Immature natural killer cell (primary cell): Measurements from ENCODE around the gene RPS27A. TPM values are rescaled to one million over a fixed set of nuclear protein-coding genes. Genes with fewer than 3 reads are reported as not detected.
"Not testable (repeated sequence)": the region's sequence is repeated elsewhere in the genome, so short reads cannot be mapped to it uniquely, and the experiment has no call there.

ENCODE experiments used
- DNase-seq, 3 donors: peaks; one replicate each; pipeline ENCODE4 v3.0.0; 2022; ENCODE audit warnings: mixed read lengths in 1 of 3
- H3K27ac Mint-ChIP-seq, 6 donors: one replicate each; pipeline ENCODE4 v1.8.0; 2020; ENCODE audit warnings: mixed read lengths in 6 of 6, mild to moderate bottlenecking in 5 of 6, inconsistent platforms in 4 of 6, moderate library complexity in 3 of 6
- H3K27me3 Mint-ChIP-seq, 3 donors: one replicate each; pipeline ENCODE4 v1.8.0; 2020 to 2021; ENCODE audit warnings: low read depth in 3 of 3, mild to moderate bottlenecking in 3 of 3, mixed read lengths in 3 of 3, moderate library complexity in 3 of 3, inconsistent platforms in 1 of 3
- H3K36me3 Mint-ChIP-seq, 3 donors: one replicate each; pipeline ENCODE4 v1.8.0; 2020; ENCODE audit warnings: mixed read lengths in 3 of 3, inconsistent platforms in 2 of 3, mild to moderate bottlenecking in 2 of 3
- H3K4me1 Mint-ChIP-seq, 2 donors: one replicate each; pipeline ENCODE4 v1.8.0; 2020; ENCODE audit warnings: inconsistent platforms in 2 of 2, mild to moderate bottlenecking in 2 of 2, mixed read lengths in 2 of 2, moderate library complexity in 1 of 2
- H3K4me3 Mint-ChIP-seq, 5 donors: one replicate each; pipeline ENCODE4 v1.8.0; 2020; ENCODE audit warnings: mild to moderate bottlenecking in 5 of 5, mixed read lengths in 5 of 5, inconsistent platforms in 3 of 5, moderate library complexity in 3 of 5
- H3K9me3 Mint-ChIP-seq, 6 donors: one replicate each; pipeline ENCODE4 v1.8.0; 2020; ENCODE audit warnings: mild to moderate bottlenecking in 6 of 6, mixed read lengths in 6 of 6, inconsistent platforms in 4 of 6, moderate library complexity in 3 of 6
- polyA plus RNA-seq, 3 donors: library from polyadenylated mRNA; unstranded; fragments of 300-500 nt; fragmentation: Illumina TruSeq; gene quantifications; one replicate each; pipeline ENCODE4 v1.2.3, GENCODE V29; 2021

Gene RPS27A
- polyA plus RNA-seq, result 1,000 to 10,000 TPM; 1,176 to 2,389 (median 1,755) TPM

- peak within 1 kb of the TSS; percentile 98 to 100 (median 100) for H3K4me3 Mint-ChIP-seq
- H3K27me3 Mint-ChIP-seq, result peaks cover 13 to 20% (median 16%) of the 10 kb centered on the region in 3 donors
- DNase-seq, result peak; percentile 94
- peak within 1 kb of the TSS; percentile 93 to 100 (median 99) for H3K27ac Mint-ChIP-seq
- no peaks in the 10 kb centered on the region for H3K9me3 Mint-ChIP-seq
- H3K36me3 Mint-ChIP-seq, result peaks cover 0 to 12% (median 4%) of the 10 kb centered on the region in 3 donors
- peaks cover 49 to 77% of the 10 kb centered on the region in 2 donors for H3K4me1 Mint-ChIP-seq
Measured at GRCh38 chr2:55232084-55232862, at the start of gene RPS27A, which contains the start of gene CLHC1. RPS27A (plus strand) TSS chr2:55232688; CDS start chr2:55232825, 137 bp downstream. CLHC1 (minus strand) TSS chr2:55232293; CDS start chr2:55222411, 9,882 bp downstream.

- H3K9me3 Mint-ChIP-seq, result peaks cover 0 to 11% (median 0%) of the 10 kb centered on the region in 6 donors
- H3K27me3 Mint-ChIP-seq, H3K4me1 Mint-ChIP-seq, DNase-seq, H3K27ac Mint-ChIP-seq, H3K4me3 Mint-ChIP-seq: not testable (repeated sequence)
- H3K36me3 Mint-ChIP-seq, result peaks cover 3 to 18% (median 15%) of the 10 kb centered on the region in 3 donors
Measured at GRCh38 chr2:55186837-55187236, 45.7 kb upstream of the RPS27A start.

DNA sequence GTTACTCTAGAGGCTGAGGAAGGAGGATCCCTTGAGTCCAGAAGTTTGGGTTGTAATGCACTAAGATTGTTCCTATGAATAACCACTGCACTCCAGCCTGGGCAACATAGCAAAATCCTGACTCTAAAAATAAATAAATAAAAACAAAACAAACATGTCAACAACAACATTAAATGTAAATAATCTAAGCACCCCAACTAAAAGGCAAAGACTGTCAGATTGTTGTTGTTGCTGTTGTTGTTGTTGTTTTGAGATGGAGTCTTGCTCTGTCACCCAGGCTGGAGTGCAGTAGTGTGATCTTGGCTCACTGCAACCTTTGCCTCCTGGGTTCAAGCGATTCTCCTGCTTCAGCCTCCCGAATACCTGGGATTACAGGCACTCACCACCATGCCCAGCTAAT, 40.6 kb upstream of the RPS27A start:
- not testable (repeated sequence) for DNase-seq, H3K4me1 Mint-ChIP-seq, H3K27me3 Mint-ChIP-seq, H3K27ac Mint-ChIP-seq, H3K4me3 Mint-ChIP-seq
- Mint-ChIP-seq H3K36me3 (peaks cover 3 to 27% (median 19%) of the 10 kb centered on the region in 3 donors), H3K9me3 (peaks cover 0 to 11% (median 0%) of the 10 kb centered on the region in 6 donors)

DNA sequence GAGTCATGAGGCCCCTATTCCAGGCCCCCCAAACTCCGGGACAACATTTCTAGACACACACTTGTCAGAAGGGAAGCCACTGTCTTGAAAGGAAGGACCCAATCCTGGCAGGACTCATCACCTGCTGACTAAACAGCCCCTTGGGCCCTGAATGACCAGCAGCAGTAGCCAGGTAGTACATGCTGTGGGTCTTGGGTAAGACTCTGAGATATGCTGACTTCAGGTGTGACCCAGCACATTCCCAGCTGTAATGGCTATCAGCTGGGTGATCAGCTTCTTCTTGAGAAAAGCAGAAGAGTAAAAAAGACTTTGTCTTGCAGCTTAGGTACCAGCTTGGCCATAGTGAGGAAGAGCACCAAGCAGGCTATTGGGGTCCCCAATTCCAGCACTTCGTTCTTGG, 36.0 kb upstream of the RPS27A start:
- H3K27me3 Mint-ChIP-seq, result peaks cover 0 to 3% (median 2%) of the 10 kb centered on the region in 3 donors
- DNase-seq, result no peak
- H3K9me3 Mint-ChIP-seq, result peaks cover 0 to 21% (median 9%) of the 10 kb centered on the region in 6 donors
- H3K36me3 Mint-ChIP-seq, result peaks cover 24 to 43% (median 35%) of the 10 kb centered on the region in 3 donors
- H3K4me3 Mint-ChIP-seq, result no peak overlapping the region
- no peaks in the 10 kb centered on the region for H3K4me1 Mint-ChIP-seq
- H3K27ac Mint-ChIP-seq, result no peak overlapping the region

- no peak for DNase-seq
- Mint-ChIP-seq H3K4me1 (no peaks in the 10 kb centered on the region), H3K4me3 (no peak overlapping the region), H3K36me3 (peaks cover 23 to 50% (median 44%) of the 10 kb centered on the region in 3 donors), H3K27ac (no peak overlapping the region), H3K9me3 (peaks cover 0 to 21% (median 9%) of the 10 kb centered on the region in 6 donors), H3K27me3 (peaks cover 0 to 3% (median 2%) of the 10 kb centered on the region in 3 donors)
Measured at GRCh38 chr2:55200416-55200815, 32.1 kb upstream of the RPS27A start.

- H3K27ac Mint-ChIP-seq, result no peak overlapping the region
- DNase-seq, result no peak
- H3K9me3 Mint-ChIP-seq, result peaks cover 0 to 17% (median 8%) of the 10 kb centered on the region in 6 donors
- H3K4me3 Mint-ChIP-seq, result no peak overlapping the region
- H3K36me3 Mint-ChIP-seq, result peaks cover 12 to 36% (median 28%) of the 10 kb centered on the region in 3 donors
- peaks cover 0 to 3% (median under 1%) of the 10 kb centered on the region in 3 donors for H3K27me3 Mint-ChIP-seq
- H3K4me1 Mint-ChIP-seq, result no peaks in the 10 kb centered on the region
Measured at GRCh38 chr2:55204536-55204935, 28.0 kb upstream of the RPS27A start.

- Mint-ChIP-seq H3K4me1 (no peaks in the 10 kb centered on the region), H3K27ac (no peak overlapping the region), H3K36me3 (peaks cover 9 to 34% (median 26%) of the 10 kb centered on the region in 3 donors), H3K9me3 (peaks cover 0 to 13% (median 6%) of the 10 kb centered on the region in 6 donors), H3K27me3 (peaks cover 0 to 3% (median 2%) of the 10 kb centered on the region in 3 donors), H3K4me3 (no peak overlapping the region)
- no peak for DNase-seq
Measured at GRCh38 chr2:55204950-55205349, 27.5 kb upstream of the RPS27A start.

DNA sequence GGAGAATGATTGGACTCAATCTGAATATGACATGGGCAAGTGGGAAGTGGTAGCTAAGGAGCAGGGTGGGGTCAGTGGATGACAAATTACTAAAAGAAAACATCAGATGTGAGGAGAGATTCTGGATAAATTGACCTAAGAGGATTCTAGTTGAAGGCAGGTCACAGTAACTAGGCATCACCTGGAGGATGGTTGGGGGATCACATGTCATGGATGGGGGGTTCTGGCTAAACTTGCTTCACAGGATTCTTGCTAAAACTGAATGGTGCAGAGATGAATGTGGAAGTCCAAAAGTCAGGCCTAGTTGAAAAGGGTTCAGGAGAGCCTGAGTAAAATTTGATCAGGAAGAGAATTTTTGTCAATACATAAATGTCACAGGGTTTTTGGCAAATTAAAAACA, 18.7 kb upstream of the RPS27A start:
- H3K27ac Mint-ChIP-seq, result no peak overlapping the region
- H3K27me3 Mint-ChIP-seq, result peaks cover 4 to 5% (median 4%) of the 10 kb centered on the region in 3 donors
- no peaks in the 10 kb centered on the region for H3K9me3 Mint-ChIP-seq
- H3K36me3 Mint-ChIP-seq, result peaks cover 0 to 4% (median 0%) of the 10 kb centered on the region in 3 donors
- no peak for DNase-seq
- H3K4me1 Mint-ChIP-seq, result no peaks in the 10 kb centered on the region
- no peak overlapping the region for H3K4me3 Mint-ChIP-seq

GRCh38 chr2:55223958-55224760, 8.3 kb upstream of the RPS27A start:
- Mint-ChIP-seq H3K36me3 (no peaks in the 10 kb centered on the region), H3K27ac (peak overlapping the region; percentile 65 to 84 (median 76)), H3K4me3 (peak overlapping the region; percentile 81 to 88 (median 86)), H3K4me1 (peaks cover 23 to 27% of the 10 kb centered on the region in 2 donors), H3K27me3 (peaks cover 0 to 3% (median 0%) of the 10 kb centered on the region in 3 donors), H3K9me3 (no peaks in the 10 kb centered on the region)
- DNase-seq, result no peak

GRCh38 chr2:55224761-55225261, 7.7 kb upstream of the RPS27A start:
- no peaks in the 10 kb centered on the region for H3K9me3 Mint-ChIP-seq
- DNase-seq, result no peak
- peaks cover 0 to 3% (median 0%) of the 10 kb centered on the region in 3 donors for H3K27me3 Mint-ChIP-seq
- H3K4me1 Mint-ChIP-seq, result peaks cover 24 to 31% of the 10 kb centered on the region in 2 donors
- peak overlapping the region in 2 of 5 donors; percentile 81 to 85 for H3K4me3 Mint-ChIP-seq
- H3K36me3 Mint-ChIP-seq, result no peaks in the 10 kb centered on the region
- peak overlapping the region in 5 of 6 donors; percentile 32 to 82 (median 40) for H3K27ac Mint-ChIP-seq

DNA sequence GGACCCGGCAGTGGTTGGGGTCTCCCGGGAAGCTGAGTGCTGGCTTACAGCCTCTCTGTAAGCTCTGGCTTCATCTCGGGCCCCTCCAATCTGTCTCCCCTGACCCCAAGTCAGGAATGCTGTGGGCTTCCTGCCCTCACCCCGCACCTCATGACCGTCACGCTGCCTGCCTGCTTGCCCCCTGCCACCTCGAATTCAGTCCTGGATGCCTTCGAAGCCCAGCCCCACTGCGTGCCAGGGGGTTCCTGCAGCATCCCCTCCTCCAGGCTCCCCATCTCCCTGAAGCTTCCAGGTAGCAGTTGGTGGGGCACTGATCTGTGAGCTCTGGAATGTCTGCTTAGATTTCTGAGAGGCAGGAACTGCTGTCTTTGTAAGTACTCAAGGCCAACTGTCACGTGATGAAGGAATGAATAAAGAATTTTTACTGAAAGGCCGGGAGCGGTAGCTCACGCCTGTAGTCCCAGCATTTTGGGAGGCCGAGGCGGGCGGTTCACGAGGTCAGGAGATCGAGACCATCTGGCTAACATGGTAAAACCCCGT, 6.9 kb upstream of the RPS27A start:
- Mint-ChIP-seq H3K27ac (peak overlapping the region in 4 of 6 donors; percentile 7 to 27 (median 16)), H3K9me3 (no peaks in the 10 kb centered on the region), H3K27me3 (peaks cover 0 to 3% (median 0%) of the 10 kb centered on the region in 3 donors), H3K4me3 (peak overlapping the region in 2 of 5 donors; percentile 1 to 36), H3K4me1 (peaks cover 30 to 38% of the 10 kb centered on the region in 2 donors), H3K36me3 (no peaks in the 10 kb centered on the region)
- DNase-seq, result no peak

GRCh38 chr2:55227437-55228225, 4.9 kb upstream of the RPS27A start:
- H3K36me3 Mint-ChIP-seq, DNase-seq, H3K9me3 Mint-ChIP-seq, H3K4me3 Mint-ChIP-seq: not testable (repeated sequence)
- H3K4me1 Mint-ChIP-seq, result peaks cover 36 to 50% of the 10 kb centered on the region in 2 donors
- H3K27ac Mint-ChIP-seq, result peak overlapping the region; percentile 1 to 20 (median 10)
- peaks cover 5 to 16% (median 7%) of the 10 kb centered on the region in 3 donors for H3K27me3 Mint-ChIP-seq
